Ascending aorta (tissue), 2 donors: ENCODE measurements around the gene ASF1B. TPM values are rescaled to one million over a fixed set of nuclear protein-coding genes. Genes with fewer than 3 reads are reported as not detected.

Experiments
- DNase-seq, 2 donors: peaks; one replicate each; pipeline ENCODE4 v3.0.0-alpha.2; 2019; ENCODE audit warnings: low spot score in 2 of 2
- H3K27ac ChIP-seq, 2 donors: fragments of 200-600 bp; sonication (generic); one replicate each; pipeline ENCODE4 v1.5.1; 2016 to 2017; ENCODE audit warnings: mild to moderate bottlenecking in 1 of 2
- H3K27me3 ChIP-seq: fragments of 200-600 bp; sonication (generic); one replicate; pipeline ENCODE4 v1.5.1; 2017
- H3K36me3 ChIP-seq, 2 donors: fragments of 200-600 bp; sonication (generic); one replicate each; pipeline ENCODE4 v1.5.1; 2016
- H3K4me1 ChIP-seq, 2 donors: fragments of 200-600 bp; sonication (generic); one replicate each; pipeline ENCODE4 v1.5.1; 2016 to 2017; ENCODE audit warnings: mild to moderate bottlenecking in 1 of 2
- H3K4me3 ChIP-seq, 2 donors: fragments of 200-600 bp; sonication (generic); one replicate each; pipeline ENCODE4 v1.5.1; 2016 to 2017; ENCODE audit warnings: mild to moderate bottlenecking in 1 of 2
- H3K9me3 ChIP-seq, 2 donors: fragments of 200-600 bp; sonication (generic); one replicate each; pipeline ENCODE4 v1.5.1; 2016
- intact Hi-C: fragments of 100-400 bp; cut with DNase I; formaldehyde crosslinking; loops from one replicate; pipeline ENCODE4 v1.15.1; 2023
- total RNA-seq: library from RNA; depleted of rRNA; stranded (reverse); fragments of >200 nt; gene quantifications from one replicate; pipeline ENCODE4 v1.1.0, GENCODE V29; 2016
- TF ChIP-seq, protein P1 (sequence below), 3 experiments: fragments of 200-600 bp in 2 of 3; fragments of 450-650 bp in 1 of 3; sonication (generic) in 2 of 3; IDR thresholded peaks; one replicate each; pipeline ENCODE4 v1.5.1; 2016 to 2019; ENCODE audit warnings: antibody characterized with exemption in 3 of 3, mild to moderate bottlenecking in 1 of 3, moderate library complexity in 1 of 3

ASF1B gene
- total RNA-seq, 1 donor from 2014 or later = 7.8 TPM

DNA sequence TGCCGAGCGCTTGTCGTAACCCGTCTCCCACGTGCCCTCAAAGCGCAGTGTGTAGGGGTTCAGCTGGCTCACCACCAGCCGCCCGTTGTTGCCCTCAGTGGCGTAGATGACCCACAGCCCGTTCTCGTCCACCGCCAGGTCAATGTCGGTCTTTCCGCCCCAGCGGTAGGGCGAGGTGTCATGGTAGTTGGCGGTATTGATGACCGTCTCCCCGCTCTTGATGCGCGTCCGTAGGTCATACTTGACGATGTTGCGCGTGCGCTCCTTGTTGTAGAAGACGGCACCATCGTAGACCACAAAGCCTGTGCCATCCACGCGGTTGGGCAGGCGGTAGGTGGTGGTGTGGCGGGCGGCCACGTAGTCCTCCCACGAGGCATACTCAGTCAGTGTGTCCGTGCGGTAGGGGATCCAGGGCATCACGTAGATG, 26.5 kb upstream of the ASF1B start:
- Histone ChIP-seq H3K4me3 (no peak overlapping the region), H3K36me3 (peaks cover 5 to 11% of the 10 kb centered on the region in 2 donors), H3K4me1 (no peaks in the 10 kb centered on the region), H3K27me3 (no peaks in the 10 kb centered on the region), H3K27ac (no peak overlapping the region), H3K9me3 (no peaks in the 10 kb centered on the region)
- no peak for DNase-seq
- intact Hi-C loops = no loop called here
- TF ChIP-seq, protein P1, sequence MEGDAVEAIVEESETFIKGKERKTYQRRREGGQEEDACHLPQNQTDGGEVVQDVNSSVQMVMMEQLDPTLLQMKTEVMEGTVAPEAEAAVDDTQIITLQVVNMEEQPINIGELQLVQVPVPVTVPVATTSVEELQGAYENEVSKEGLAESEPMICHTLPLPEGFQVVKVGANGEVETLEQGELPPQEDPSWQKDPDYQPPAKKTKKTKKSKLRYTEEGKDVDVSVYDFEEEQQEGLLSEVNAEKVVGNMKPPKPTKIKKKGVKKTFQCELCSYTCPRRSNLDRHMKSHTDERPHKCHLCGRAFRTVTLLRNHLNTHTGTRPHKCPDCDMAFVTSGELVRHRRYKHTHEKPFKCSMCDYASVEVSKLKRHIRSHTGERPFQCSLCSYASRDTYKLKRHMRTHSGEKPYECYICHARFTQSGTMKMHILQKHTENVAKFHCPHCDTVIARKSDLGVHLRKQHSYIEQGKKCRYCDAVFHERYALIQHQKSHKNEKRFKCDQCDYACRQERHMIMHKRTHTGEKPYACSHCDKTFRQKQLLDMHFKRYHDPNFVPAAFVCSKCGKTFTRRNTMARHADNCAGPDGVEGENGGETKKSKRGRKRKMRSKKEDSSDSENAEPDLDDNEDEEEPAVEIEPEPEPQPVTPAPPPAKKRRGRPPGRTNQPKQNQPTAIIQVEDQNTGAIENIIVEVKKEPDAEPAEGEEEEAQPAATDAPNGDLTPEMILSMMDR (IDR thresholded peaks at IDR 0.05) = no peak

DNA sequence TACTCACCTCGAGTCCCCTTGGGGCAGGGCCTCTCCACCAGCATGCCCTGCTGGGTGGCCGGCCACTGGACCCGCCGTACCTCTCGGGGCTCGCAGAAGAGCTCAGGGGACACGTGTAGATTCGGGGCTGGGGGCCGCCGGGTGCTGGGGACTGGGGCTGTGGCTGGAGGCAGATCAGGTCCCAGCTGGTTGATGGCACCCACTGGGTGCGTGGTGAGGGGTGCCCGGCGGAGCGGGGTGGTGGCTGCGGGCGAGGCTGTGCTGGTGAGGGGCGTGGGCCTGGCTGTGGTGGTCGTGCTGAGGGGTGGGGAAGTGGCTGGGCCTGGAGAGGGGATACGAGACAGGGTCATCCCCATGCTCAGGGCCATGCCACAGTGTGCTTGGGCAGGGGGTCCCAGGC, 24.9 kb upstream of the ASF1B start:
- no peak overlapping the region for H3K27ac ChIP-seq
- TF ChIP-seq, protein P1 (IDR thresholded peaks at IDR 0.05) = no peak
- no peaks in the 10 kb centered on the region for H3K27me3 ChIP-seq
- H3K36me3 ChIP-seq = peaks cover 19 to 26% of the 10 kb centered on the region in 2 donors
- no peaks in the 10 kb centered on the region for H3K4me1 ChIP-seq
- H3K9me3 ChIP-seq = no peaks in the 10 kb centered on the region
- no peak overlapping the region for H3K4me3 ChIP-seq
- intact Hi-C loops = no loop called here
- DNase-seq = no peak

DNA sequence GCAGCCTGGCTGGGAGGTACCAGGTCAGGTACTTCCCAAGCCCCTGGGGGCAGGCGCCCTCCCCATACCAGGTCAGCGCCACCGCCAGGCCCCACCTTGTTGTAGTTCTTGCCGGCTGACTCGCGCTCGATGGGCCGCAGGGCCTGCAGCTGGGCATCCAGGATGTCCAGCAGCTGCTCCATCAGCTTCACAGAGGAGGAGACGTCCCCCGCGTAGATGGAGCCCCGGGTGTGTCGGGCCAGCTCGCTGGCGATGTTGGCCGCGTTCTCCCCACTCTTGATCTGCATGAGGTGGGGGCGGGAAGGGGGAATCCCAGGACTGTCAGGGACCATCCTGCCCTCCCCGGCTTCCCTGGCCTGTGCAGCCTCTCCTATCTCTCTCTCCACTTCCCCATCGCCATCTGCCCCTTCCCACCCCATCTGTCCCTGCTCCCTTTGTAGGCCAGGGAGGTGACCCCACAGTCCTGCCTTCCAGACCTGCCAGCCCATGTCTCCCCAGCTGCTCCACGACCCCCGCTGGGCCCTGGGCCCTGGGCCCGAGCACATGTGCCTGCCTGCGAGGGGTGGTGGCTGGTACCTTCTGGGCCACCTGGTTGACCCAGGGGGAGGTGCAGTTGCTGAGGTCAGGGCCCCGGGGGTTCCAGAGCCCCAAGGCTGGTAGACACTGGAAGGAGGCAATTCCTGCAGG, 23.8 kb upstream of the ASF1B start:
- TF ChIP-seq, protein P1 (IDR thresholded peaks at IDR 0.05) = no peak

DNA sequence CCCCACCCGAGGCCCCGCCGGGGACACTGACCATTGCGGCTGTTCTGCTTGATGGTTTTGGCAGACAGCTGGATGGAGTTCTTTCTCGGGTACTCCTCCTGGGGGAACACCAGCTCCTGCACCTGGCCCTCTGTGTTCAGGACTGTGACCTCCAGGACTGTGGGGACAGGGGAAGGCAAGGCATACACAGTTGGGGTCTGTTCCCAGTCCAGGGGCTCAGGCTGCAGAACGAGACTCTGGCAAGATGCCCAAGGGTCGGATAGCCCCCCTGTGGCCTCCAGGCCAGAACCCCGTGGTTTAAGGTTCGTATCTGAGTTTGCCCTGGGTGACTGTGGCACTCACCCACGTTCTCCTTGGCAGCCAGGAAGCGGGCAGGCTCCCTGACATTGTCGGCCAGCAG, 22.7 kb upstream of the ASF1B start:
- no peaks in the 10 kb centered on the region for H3K9me3 ChIP-seq
- no peaks in the 10 kb centered on the region for H3K27me3 ChIP-seq
- H3K4me1 ChIP-seq = no peaks in the 10 kb centered on the region
- peaks cover 32 to 41% of the 10 kb centered on the region in 2 donors for H3K36me3 ChIP-seq
- DNase-seq = no peak
- H3K27ac ChIP-seq = no peak overlapping the region
- intact Hi-C loops = no loop called here
- TF ChIP-seq, protein P1 (IDR thresholded peaks at IDR 0.05) = no peak
- no peak overlapping the region for H3K4me3 ChIP-seq

More for the DNA sequence above, 23.8 kb upstream of the ASF1B start:
- Histone ChIP-seq H3K4me3 (no peak overlapping the region), H3K27me3 (no peaks in the 10 kb centered on the region), H3K36me3 (peaks cover 29 to 38% of the 10 kb centered on the region in 2 donors), H3K9me3 (no peaks in the 10 kb centered on the region), H3K4me1 (no peaks in the 10 kb centered on the region), H3K27ac (no peak overlapping the region)
- no peak for DNase-seq
- intact Hi-C loops = no loop called here

DNA sequence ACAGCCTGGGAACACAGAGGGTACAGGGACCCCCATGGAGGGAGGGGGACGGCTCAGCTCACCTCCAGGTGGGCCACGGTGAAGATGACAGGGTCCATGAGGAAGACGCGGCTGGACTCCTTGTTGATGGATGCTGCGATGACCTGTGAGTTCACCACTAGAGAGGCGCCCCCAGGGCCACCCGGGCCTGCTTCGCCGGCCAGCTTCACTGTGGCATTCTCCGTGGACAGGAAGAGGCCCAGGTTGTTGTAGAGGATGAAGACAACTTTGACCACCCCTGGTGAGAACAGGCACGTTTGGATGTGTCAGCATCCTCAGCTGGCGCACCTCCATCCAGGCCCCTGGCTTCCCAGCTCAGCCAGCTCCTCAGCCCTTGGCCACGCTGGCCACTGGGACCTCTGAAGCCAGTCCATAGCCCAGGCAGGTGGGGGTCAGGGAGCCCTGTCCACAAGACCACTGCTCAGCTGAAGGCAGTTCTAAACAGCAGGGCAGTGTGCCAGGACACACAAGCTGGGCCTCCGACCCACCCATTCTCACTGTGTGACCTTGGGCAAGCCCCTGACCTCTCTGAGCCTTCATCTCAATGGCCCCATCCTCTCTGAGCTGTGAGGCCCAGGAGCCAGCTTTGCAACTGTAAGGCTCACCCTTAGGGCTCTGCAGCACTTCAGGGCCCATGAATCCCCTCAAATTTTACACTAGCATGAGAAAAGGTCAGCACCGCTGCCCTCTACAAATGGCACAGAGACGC, 22.1 kb upstream of the ASF1B start:
- no peaks in the 10 kb centered on the region for H3K9me3 ChIP-seq
- no peak overlapping the region for H3K4me3 ChIP-seq
- no peak for DNase-seq
- H3K27ac ChIP-seq = no peak overlapping the region
- peaks cover 32 to 41% of the 10 kb centered on the region in 2 donors for H3K36me3 ChIP-seq
- no peaks in the 10 kb centered on the region for H3K4me1 ChIP-seq
- intact Hi-C loops = no loop called here
- H3K27me3 ChIP-seq = no peaks in the 10 kb centered on the region
- TF ChIP-seq, protein P1 (IDR thresholded peaks at IDR 0.05) = no peak
